Neuron (in vitro differentiated cells): Measurements from ENCODE around the gene NUTM1.

Experiments used
- H2AFZ ChIP-seq: one replicate; pipeline ENCODE4 v1.6.1; 2013; ENCODE audit warnings: low read depth, mild to moderate bottlenecking, inconsistent platforms, low read length, moderate library complexity
- H3K27me3 ChIP-seq: one replicate; pipeline ENCODE4 v1.6.1; 2013; ENCODE audit warnings: low read length; ENCODE audit not compliant: insufficient read depth
- H3K36me3 ChIP-seq: one replicate; pipeline ENCODE4 v1.6.1; 2013; ENCODE audit warnings: low read length; ENCODE audit not compliant: insufficient read depth
- H3K4me1 ChIP-seq: one replicate; pipeline ENCODE4 v1.6.1; 2013; ENCODE audit warnings: low read length; ENCODE audit not compliant: insufficient read depth
- H3K4me3 ChIP-seq: 2 replicates; pipeline ENCODE4 v1.5.1; 2013; ENCODE audit warnings: mild to moderate bottlenecking, low read length, moderate library complexity
- H3K9me3 ChIP-seq: one replicate; pipeline ENCODE4 v1.6.1; 2013; ENCODE audit warnings: low read length

Gene NUTM1, protein sequence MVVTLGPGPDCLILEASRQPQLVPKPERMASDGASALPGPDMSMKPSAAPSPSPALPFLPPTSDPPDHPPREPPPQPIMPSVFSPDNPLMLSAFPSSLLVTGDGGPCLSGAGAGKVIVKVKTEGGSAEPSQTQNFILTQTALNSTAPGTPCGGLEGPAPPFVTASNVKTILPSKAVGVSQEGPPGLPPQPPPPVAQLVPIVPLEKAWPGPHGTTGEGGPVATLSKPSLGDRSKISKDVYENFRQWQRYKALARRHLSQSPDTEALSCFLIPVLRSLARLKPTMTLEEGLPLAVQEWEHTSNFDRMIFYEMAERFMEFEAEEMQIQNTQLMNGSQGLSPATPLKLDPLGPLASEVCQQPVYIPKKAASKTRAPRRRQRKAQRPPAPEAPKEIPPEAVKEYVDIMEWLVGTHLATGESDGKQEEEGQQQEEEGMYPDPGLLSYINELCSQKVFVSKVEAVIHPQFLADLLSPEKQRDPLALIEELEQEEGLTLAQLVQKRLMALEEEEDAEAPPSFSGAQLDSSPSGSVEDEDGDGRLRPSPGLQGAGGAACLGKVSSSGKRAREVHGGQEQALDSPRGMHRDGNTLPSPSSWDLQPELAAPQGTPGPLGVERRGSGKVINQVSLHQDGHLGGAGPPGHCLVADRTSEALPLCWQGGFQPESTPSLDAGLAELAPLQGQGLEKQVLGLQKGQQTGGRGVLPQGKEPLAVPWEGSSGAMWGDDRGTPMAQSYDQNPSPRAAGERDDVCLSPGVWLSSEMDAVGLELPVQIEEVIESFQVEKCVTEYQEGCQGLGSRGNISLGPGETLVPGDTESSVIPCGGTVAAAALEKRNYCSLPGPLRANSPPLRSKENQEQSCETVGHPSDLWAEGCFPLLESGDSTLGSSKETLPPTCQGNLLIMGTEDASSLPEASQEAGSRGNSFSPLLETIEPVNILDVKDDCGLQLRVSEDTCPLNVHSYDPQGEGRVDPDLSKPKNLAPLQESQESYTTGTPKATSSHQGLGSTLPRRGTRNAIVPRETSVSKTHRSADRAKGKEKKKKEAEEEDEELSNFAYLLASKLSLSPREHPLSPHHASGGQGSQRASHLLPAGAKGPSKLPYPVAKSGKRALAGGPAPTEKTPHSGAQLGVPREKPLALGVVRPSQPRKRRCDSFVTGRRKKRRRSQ

DNA sequence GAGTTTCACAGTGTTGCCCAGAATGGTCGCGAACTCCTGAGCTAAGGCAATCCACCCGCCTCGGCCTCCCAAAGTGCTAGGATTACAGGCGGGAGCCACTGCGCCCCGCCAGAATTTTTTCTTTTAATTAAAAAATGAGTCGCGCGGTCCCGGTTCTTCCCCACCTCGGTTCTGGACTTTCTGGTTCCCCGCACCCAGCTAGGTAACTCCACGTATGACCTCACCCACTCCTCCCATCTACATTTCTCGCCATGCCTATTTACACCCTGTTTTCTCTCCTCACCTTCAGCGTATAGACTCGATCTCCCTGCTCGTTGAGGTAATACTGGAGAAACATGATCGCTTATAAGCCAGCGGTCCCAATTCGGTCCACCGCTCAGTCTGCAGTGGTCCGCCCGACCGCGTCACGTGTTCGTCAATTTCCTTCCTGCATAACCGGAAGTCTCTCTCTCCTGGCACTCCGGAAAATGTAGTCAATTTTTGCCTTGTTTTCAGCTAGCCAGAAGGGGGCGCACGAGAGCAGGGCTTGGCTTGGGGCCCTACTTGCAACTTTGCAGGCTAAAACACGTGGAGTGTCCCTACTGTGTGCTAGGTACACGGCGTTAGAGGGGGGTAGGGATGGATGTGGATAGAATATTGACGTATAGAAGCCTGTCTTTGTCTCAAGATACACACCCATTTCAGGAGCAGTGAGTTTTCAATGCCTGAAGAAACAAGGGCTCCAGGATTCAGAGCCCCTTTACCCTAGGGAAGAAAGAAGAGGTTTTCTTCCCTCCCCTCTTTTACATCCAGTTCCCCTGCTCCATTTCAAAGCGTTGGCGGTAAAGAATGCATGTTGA lies at the start of gene NUTM1, which contains the start of gene NOP10:
Gene NUTM1, plus strand, starts transcription at position 579 of the 839 bp plus-strand sequence. CDS start 382 bp downstream, outside the sequence.
Gene NOP10, minus strand, starts transcription at position 400 of the 839 bp plus-strand sequence. Its CDS starts 63 bp downstream, at position 337.
- peak within 1 kb of the TSS; percentile 51 for H2AFZ ChIP-seq
- peaks cover 4% of the 10 kb centered on the region for H3K4me1 ChIP-seq
- peak within 1 kb of the TSS; percentile 87 for H3K4me3 ChIP-seq
- peaks cover 19% of the 10 kb centered on the region for H3K36me3 ChIP-seq
- H3K27me3 ChIP-seq, result no peaks in the 10 kb centered on the region
- H3K9me3 ChIP-seq, result no peaks in the 10 kb centered on the region

DNA sequence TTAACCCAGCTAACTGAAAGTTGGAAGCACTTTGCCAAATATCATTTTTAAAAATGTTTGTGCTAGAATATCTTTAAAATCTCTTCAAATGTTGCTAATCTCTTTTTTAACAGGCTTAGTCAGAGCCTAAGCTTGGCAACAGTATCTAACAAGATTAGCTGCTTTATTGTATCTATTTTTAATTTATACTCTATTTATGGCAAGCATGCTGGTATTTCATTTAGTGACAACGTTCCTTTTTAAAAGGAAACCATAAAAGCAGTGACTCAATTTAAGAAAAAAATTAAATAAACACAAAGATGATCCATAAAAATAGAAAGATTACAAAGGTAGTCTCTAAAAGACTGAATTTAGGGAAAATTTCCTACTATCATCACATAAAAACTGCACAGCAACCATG lies 46.1 kb upstream of the NUTM1 start:
- Histone ChIP-seq H3K4me1 (no peaks in the 10 kb centered on the region), H3K27me3 (no peaks in the 10 kb centered on the region), H2AFZ (no peak overlapping the region), H3K36me3 (no peaks in the 10 kb centered on the region), H3K9me3 (no peaks in the 10 kb centered on the region), H3K4me3 (no peak overlapping the region)

DNA sequence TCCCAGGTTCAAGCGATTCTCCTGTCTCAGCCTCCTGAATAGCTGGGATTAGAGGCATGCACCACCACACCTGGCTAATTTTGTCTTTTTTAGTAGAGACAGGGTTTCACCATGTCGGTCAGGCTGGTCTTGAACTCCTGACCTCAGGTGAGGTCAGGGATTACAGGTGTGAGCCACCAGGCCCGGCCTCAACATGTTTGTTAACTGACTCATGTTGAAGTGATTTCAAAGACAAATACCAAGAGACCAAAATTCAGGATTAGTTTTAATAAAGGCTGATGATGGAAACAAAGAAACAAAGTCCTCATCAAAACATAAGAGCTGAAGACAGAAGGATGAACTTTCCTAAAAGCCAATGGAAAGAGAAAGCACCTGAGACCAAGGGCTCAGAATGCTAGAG lies 42.1 kb upstream of the NUTM1 start:
- Histone ChIP-seq H3K9me3 (no peaks in the 10 kb centered on the region), H2AFZ (no peak overlapping the region), H3K4me1 (no peaks in the 10 kb centered on the region), H3K36me3 (no peaks in the 10 kb centered on the region), H3K27me3 (no peaks in the 10 kb centered on the region), H3K4me3 (no peak overlapping the region)

DNA sequence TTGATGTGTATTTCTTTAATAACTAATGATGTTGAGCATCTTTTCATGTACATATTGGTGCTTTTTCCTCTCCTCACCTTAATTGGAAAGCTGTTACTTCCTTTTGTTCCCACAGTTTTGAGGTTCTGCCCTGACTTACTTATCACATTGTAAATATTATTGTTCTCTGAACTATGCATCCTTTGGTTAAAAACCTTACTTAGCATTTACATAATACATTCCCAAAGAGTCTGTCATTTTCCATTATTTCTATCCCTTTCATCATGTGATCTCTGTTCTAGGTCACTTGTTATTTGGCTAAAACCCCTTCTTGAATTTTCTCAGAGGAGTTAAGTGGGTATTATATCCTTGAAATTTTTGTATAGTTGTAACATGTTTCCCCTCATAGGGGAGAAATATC lies 38.5 kb upstream of the NUTM1 start:
- no peaks in the 10 kb centered on the region for H3K36me3 ChIP-seq
- no peaks in the 10 kb centered on the region for H3K9me3 ChIP-seq
- no peaks in the 10 kb centered on the region for H3K27me3 ChIP-seq
- no peaks in the 10 kb centered on the region for H3K4me1 ChIP-seq
- H3K4me3 ChIP-seq, result no peak overlapping the region
- H2AFZ ChIP-seq, result no peak overlapping the region

DNA sequence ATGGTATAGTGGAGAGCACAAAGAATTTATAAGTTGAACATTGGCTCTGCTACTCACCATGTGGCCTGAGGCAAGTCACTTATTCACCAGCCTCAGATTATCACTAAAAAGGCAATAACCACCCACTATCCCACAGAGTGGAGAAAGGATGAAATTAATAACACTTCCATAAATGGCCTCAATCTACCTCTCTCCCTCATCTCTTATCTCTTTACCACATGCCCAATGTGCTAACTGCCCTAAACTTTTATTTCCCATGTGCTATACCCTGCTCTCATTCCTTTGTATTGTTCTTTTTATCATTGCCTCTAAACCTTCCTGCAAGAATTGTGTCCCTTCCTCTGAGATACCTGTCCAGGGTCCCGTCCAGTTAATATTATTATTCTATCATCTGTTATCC lies 31.6 kb upstream of the NUTM1 start:
- H3K36me3 ChIP-seq, result no peaks in the 10 kb centered on the region

DNA sequence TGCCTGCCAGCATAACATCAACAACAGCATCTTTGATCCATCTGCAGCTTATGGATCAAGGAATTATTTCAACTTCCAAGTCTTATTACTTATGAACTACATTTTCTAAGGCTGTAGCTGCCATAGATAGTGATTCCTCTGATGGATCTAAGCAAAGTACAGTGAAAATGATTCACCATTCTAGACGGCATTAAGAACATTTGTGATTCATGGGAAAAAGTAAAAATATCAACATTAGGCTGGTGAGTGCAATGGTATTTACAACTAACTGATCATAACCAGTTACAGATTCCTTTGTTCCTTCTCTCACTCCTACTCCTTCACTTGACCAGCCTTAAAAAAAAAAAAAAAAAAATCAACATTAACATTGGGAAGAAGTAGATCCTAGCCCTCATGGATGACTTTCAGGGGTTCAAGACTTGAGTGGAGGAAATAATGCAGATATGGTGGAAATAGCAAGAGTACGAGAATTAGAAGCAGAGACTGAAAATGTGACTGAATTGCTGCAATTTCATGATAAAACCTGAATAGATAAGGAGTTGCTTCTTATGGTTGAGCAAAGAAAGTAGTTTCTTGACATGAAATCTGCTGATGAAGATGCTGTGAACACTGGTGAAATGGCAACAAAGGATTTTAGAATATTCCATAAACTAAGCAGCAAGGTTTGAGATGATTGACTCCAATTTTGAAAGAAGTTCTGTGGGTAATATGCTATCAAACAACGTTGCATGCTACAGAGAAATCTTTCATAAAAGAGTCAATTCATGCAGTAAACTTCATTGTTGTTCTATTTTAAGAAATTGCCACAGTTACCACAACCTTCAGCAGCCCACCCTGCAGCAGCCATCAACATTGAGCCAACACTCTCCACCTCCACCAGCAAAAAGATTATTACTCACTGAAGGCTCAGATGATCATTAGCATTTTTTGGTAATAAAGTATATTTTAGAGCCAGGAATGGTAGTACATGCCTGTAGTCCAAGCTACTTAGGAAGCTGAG lies 28.3 kb upstream of the NUTM1 start:
- Histone ChIP-seq H3K27me3 (no peaks in the 10 kb centered on the region), H3K4me3 (no peak overlapping the region), H3K36me3 (no peaks in the 10 kb centered on the region), H2AFZ (no peak overlapping the region), H3K4me1 (no peaks in the 10 kb centered on the region), H3K9me3 (no peaks in the 10 kb centered on the region)

More for the DNA sequence above, 31.6 kb upstream of the NUTM1 start:
- Histone ChIP-seq H3K4me3 (no peak overlapping the region), H3K4me1 (no peaks in the 10 kb centered on the region), H3K27me3 (no peaks in the 10 kb centered on the region), H3K9me3 (no peaks in the 10 kb centered on the region), H2AFZ (no peak overlapping the region)

DNA sequence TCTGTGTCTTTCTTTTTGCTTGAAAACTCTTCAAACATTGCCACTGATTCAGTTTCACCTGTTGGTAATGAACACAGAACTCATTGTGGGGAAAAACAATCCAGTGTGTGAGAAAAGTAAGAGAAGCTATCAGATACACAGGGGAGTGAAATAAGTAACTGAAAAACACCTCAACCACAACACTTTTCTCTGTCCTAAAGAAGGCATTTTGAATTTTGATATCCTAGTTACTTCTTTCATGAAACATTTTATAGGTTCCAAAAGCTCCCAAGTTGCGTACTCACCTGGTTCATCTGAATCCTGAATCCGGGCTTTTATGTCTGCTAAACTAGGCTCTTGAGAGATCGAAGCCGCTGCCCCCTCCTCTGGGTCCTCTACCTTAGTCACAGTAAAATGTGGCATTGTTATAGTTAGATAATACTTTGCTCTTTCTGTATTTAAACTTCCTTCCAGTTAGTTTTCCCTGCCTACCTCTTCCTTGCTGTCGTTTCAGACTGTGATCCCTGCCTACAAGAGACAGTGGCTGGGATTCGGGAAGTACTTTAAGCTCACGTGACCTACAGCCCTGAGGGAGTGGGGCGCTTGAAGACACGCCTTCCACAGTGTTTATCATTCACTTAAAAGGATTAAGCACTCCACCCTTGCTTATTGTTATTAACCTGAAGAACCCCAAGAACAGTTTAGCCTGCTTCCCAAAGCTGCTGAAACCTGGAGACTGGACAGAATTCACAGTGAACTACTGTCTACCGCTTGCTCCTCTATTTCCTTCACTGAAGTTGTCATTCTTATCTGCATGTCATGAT lies 24.6 kb upstream of the NUTM1 start:
- Histone ChIP-seq H3K27me3 (no peaks in the 10 kb centered on the region), H3K9me3 (peaks cover 2% of the 10 kb centered on the region), H3K4me3 (no peak overlapping the region), H3K4me1 (no peaks in the 10 kb centered on the region), H2AFZ (peak overlapping the region; percentile 41), H3K36me3 (no peaks in the 10 kb centered on the region)

DNA sequence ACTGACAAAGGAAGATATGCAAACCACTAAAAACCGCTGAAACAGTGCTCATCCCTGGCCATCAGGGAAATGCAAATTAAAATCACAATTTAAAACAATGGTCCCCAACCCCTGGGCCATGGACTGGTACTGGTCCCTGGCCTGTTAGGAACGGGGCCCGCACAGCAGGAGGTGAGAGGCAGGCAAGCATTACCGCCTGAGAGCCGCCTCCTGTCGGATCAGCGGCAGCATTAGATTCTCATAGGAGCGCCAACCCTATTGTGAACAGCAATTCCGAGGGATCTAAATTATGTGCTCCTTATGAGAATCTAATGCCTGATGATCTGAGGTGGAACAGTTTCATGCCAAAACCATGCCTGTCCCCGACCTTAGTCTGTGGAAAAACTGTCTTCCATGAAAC lies 19.9 kb upstream of the NUTM1 start:
- Histone ChIP-seq H3K4me1 (no peaks in the 10 kb centered on the region), H3K27me3 (no peaks in the 10 kb centered on the region), H3K36me3 (no peaks in the 10 kb centered on the region), H2AFZ (no peak overlapping the region), H3K4me3 (no peak overlapping the region), H3K9me3 (peaks cover 2% of the 10 kb centered on the region)

DNA sequence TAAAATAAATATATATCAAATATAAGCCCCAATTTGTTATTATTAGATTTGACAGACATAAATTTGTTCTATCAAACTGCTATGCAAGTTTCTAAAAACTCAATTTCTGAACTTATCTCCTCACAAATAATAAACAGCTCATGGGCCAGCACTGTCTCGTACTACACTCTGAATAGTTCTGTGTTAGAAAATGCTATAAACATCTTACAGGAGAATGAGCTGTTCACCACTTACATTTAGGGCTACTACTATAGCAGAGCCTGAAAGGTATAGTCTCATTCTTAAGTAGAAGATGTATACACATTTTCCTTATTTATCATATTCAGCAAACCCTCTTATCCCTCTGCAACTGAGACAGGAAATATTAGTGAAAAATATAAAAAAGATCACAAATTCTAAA lies 18.2 kb upstream of the NUTM1 start:
- H3K4me1 ChIP-seq, result no peaks in the 10 kb centered on the region
- no peak overlapping the region for H2AFZ ChIP-seq
- H3K4me3 ChIP-seq, result no peak overlapping the region
- H3K27me3 ChIP-seq, result no peaks in the 10 kb centered on the region
- peaks cover 2% of the 10 kb centered on the region for H3K9me3 ChIP-seq
- H3K36me3 ChIP-seq, result no peaks in the 10 kb centered on the region

DNA sequence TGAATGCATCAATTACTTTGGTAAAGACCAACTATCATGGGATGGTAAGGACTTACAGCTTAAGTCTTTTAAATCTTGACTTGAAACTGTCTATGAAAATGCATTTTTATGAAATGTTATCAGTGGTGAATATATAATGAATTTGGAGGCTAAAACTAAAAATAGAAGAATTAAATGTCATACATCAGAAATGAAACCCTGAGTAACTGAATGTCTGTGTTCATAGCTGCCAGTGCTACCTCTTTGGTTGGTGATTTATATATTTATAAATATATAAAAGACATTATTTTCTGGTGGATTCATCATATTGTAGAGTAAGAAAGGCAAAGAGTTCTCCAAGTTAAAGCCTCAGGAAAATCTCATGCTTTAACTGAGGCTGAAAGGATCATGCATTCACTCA lies 17.7 kb upstream of the NUTM1 start:
- Histone ChIP-seq H3K9me3 (peaks cover 2% of the 10 kb centered on the region), H3K36me3 (no peaks in the 10 kb centered on the region), H3K4me3 (no peak overlapping the region), H3K4me1 (no peaks in the 10 kb centered on the region), H3K27me3 (no peaks in the 10 kb centered on the region), H2AFZ (no peak overlapping the region)

DNA sequence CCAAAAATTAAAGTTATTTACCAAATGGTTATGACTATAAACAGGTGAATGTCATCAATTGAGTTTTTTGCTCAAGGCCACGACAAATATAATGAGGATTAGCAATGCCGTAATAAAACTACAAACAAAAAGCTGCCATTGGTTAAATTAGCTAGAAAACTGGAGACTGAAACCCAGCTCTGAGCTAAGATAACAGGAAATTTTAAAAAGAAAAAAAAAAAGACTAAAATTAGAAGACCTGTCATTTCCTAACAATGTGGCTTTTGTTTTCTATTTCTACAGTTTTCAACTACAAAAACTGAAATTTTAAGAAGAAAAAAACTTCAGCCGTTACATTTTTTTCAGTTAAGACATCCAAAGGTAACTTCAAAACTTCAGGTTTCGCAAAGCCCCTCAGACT lies 15.2 kb upstream of the NUTM1 start:
- H3K36me3 ChIP-seq, result no peaks in the 10 kb centered on the region
- H3K9me3 ChIP-seq, result peaks cover 2% of the 10 kb centered on the region
- H3K4me3 ChIP-seq, result no peak overlapping the region
- no peak overlapping the region for H2AFZ ChIP-seq
- no peaks in the 10 kb centered on the region for H3K27me3 ChIP-seq
- no peaks in the 10 kb centered on the region for H3K4me1 ChIP-seq
